Activated T-cell treated with anti-CD3 and anti-CD28 coated beads for 1 hour (primary cell): ENCODE data around the gene ZNF692.
"Not testable (repeated sequence)": the region's sequence is repeated elsewhere in the genome, so short reads cannot be mapped to it uniquely, and the experiment has no call there.

Source experiments
- DNase-seq: peaks from one replicate; pipeline ENCODE4 v3.0.0-alpha.2; 2020; ENCODE audit warnings: low read depth

ZNF692 gene

GRCh38 chr1:248807067-248807737 is 51.7 kb downstream of the ZNF692 start:
- DNase-seq, result peak; percentile 42

- DNase-seq, result no peak
Measured at GRCh38 chr1:248805876-248806275, 53.0 kb downstream of the ZNF692 start.

- no peak for DNase-seq
Measured at GRCh38 chr1:248804771-248805681, 53.9 kb downstream of the ZNF692 start.

GRCh38 chr1:248803501-248803900 is 55.4 kb downstream of the ZNF692 start:
- DNase-seq, result not testable (repeated sequence)

- DNase-seq, result no peak
Measured at GRCh38 chr1:248802454-248802853, 56.4 kb downstream of the ZNF692 start.

- DNase-seq, result no peak
Measured at GRCh38 chr1:248800459-248800858, 58.4 kb downstream of the ZNF692 start.
